Fibroblast of gingiva (primary cell): ENCODE results near the gene TSPAN3.

ENCODE experiments used
- DNase-seq: peaks from one replicate; pipeline ENCODE4 v3.0.0-alpha.2; 2011; ENCODE audit warnings: low read depth

TSPAN3 gene

DNA sequence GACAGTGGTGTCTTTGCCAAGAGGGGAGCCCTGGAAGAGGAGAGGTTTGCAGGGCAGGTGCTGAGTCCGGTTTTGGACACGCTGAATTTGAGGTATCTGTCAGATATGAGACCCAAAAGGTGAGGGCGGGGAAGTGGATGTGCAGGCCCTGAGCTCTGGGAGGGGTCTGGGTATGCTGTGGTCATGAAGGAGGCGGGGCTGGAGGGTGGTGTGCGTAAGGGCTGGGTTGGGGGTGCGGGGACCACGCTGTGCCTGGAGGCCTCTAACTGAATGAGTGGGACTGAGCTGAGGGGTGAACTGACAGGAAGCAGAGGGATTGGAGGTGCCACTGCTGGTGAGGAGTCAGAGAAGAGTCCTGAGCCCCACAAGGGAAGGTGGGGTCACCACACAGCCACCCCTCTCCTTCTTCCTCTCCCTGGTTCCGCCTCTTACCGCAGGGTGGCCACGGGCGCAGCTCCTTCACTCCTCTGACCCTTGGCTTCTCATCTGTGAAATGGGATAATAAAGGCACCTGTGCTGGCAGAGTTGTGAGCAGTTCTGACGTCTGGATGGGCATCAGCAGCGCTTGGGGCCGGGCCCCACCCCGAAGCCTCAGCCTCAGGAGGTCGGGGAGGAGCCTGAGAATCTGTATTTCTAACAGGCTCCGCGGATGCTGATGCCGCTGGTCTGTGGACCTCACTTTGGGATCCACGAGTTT lies 47.2 kb downstream of the TSPAN3 start:
- no peak for DNase-seq

DNA sequence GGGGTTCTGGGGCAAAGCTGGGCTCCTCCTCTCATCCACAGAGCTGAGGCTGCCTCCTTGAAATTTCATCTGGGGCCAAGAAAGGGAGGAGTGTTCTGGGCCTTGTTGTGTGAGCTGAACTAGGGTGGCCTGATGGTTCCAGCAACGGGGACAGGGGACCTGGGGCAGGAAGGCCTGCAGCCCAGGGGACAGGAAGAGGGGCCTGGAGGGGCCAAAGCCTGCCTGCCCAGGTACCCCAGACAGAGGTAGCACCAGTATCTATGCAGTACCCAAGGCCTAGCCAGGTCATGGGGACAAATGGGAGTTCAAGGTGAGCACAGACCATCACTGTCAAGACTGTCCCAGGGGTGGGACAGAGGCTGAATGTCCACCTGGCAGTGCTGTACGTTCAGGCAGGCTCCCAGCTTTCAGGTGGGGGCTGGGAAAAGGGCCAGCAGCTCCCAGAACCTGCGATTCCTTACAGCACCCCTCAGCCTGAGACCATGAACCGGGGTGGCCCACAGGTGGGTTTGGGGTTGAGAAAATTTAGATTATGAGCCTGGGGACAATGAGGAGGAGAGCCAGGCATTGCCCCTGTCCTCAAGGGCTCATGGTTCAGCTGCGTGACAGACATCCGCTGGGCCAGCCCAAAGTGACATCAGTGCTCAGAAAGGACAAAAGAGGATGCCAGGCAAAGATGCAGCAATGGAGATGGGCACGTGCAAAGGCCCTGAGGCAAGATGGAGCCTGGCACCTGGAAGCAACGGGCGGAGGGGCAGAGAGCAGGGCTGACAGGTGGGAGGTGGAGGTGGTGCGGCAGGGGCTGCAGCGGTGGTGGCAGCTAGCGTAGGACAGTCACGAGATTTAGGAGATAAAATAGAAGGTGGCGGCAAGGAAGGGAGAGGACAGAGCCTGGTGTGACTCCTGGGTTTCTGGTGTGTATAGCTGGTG lies 48.0 kb downstream of the TSPAN3 start:
- no peak for DNase-seq

DNA sequence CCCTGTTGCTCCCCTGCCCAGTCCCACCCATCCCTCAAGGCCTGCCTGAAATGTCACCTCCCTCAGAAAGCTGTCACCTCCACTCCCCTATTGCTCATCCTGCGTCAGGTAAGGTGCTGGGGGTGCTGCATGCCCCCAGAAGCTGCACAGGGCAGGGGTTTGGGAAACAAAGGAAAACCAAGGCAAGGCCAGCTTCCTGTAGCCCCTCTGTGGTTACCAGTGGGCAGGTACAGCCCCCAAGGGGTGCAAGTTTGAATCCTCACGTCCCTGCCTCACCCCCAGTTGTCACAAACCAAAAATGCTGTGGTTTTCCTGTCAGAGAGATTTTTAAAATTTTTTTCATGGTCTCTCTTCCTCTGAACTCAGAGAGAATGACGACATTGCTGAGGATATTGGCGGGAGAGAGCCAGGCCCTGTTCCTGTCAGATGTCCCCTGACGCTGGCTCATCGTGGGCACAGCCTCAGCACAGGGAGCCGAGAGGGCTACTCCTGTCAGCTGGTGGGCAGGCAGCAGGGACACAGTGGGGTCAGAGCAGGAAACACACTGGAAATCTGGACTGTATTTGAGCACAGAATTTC lies 49.0 kb downstream of the TSPAN3 start:
- DNase-seq: peak; percentile 21

DNA sequence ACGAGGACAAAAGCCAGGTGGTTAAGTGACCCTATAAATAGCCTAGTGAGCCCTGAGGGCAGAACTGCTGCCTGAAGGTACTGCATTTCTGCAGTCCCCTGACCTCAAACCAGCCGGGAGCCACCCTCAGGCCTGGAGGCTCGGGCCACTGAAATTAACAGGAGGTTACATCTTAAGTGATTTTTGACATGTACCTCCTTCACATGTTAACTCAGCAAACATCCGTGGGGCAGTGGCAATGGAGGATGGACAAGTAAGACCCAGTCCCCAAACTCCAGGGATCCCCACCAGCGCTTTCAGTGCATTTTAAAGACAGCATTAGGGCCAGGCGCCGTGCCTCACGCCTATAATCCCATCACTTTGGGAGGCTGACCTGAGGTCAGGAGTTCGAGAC lies 49.8 kb downstream of the TSPAN3 start:
- DNase-seq: no peak

DNA sequence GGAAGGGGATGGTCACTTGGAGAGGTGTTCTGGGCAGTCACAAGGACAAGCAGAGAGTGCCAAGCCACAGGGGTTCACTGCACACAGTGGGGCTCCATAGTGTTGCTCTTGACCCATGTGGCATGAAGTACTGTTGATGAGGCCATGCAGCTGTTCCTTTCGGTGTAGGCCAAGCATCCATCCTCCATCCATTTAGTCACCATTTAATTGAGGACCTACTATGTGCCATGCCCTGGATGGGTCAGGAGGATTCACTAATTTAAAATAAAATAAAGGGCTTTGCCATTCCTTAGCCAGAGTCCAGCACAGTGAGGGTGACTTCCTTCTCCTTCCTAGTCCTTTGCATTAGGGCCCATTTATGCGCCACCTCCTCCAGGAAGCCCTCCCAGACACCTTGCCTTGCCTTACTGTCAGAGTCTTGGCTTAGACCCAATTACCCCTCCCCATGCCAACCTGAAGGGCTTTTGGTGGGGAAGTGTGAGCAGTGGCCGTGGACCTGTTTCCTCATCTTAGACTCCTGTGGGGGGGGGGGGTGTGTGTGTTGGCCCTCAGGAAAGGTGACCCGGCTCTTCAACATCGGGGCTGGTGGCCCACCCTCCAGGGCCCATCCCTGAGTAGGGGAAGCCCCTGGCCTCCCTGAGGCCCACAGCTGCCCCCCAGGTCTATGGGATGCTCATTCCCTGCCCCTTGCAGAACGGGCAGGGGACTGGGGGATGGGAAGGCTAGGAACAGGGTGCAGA lies 50.4 kb downstream of the TSPAN3 start:
- no peak for DNase-seq

DNA sequence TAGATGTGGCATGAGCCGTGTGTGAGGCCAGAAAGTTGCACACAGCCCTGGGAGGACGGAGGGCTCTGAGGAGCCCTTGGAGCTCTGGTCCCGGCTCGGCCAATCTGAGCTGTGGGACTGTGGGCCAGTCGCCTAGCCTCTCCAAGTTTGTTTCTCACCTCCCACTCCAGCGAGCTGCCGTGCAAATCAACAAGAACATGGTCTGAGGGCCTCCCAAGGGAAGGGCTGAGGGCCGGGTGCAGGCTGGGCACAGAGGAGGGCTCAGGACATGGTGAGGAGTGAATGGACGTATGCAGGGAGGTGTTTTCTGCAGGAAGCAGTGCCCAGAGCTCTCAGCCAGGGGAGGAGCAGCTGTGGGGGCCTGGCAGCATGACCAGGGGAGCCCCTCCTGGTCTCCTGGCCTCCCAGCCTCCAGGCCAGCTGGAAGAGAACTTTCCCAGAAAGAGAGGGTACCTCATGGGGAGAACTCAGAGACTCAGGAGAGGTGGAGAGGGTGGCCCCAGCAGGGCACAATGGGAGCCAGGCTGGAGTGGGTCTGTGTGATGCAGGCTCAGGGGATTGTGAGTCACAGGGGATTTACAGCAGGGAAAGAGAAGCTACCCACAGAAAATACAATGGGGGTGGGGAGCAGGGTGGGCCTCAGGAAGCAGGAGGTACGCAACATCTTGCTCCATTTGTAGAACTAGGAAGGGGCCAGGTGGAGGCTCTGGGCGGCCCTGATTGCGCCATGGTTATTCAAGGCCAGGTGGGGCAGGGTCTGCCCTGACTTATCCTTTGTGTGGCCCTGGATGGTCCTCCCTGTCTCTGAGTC lies 51.2 kb downstream of the TSPAN3 start:
- DNase-seq: no peak

DNA sequence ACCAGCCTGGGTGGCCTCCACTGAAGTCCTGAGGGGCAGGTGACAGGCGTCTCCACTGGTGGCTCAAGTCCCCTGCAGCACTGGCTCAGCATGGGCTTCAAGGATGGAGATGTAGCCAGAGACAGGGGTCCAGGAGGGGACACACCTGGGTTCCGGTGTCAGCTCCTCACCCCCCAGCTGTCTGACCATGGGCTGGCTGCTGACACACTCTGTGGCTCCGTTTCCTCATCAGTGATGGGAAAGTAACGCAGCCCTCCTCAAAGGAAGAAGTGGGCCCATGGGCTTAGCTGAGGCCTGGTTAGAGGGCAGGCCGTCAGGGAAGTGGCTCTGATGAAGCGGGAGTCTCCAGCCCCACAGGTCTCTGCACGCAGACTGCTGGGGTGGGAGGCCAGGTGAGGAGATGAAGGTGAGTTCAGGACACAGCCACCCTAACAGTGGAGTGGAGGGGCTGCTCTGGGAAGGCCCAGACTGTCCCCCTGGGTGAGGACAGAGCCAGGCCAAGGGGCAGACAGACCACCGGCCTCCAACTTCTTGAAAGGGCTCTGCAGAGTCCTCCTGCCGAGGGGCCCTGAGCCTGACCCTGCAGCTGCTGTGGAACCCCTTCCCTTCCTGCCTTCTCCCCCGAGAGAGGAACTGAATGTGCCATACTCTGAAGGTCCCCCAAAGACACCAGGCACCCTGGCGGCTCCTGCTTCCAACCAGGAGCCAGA lies 52.0 kb downstream of the TSPAN3 start:
- no peak for DNase-seq

DNA sequence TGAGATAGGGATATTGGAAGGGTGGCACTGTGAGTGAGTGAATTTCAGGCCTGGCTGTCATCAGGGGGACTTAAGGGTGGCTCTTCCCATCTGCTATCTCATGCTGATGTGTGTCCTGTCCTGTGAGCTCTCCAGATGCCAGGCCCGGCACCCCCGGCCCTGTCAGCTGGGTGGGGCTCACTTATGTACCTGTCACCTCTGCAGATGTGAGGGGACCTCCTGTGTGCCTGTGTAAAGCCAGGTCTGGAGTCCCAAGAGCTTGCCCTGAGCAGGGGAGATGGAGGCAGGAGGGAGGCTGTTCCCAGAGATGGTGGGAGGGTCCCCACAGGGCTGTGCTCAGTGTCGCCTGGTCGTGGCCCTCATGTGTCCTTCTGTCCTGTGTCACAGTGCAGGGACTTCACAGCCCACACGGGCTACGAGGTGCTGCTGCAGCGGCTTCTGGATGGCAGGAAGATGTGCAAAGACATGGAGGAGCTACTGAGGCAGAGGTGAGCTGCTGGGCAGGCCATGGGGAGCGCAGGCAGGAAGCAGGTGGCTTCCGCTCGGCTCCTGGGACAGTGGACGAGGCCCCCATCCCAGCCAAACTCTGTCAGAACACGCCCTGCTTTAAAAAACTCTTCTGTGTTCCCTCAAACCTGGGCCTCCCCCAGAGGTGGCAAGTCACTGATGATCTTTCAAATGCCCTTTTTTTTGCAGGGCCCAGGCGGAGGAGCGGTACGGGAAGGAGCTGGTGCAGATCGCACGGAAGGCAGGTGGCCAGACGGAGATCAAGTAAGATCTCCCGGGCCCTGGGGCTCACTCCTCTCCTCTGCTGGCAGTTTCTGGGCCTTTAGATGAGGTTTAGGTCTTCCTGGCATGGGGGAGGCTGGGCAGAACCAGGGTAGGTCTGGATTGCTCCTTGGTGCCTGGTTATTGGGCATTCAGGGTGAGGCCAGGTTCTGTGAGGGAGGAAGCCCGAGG lies 52.9 kb downstream of the TSPAN3 start:
- no peak for DNase-seq

DNA sequence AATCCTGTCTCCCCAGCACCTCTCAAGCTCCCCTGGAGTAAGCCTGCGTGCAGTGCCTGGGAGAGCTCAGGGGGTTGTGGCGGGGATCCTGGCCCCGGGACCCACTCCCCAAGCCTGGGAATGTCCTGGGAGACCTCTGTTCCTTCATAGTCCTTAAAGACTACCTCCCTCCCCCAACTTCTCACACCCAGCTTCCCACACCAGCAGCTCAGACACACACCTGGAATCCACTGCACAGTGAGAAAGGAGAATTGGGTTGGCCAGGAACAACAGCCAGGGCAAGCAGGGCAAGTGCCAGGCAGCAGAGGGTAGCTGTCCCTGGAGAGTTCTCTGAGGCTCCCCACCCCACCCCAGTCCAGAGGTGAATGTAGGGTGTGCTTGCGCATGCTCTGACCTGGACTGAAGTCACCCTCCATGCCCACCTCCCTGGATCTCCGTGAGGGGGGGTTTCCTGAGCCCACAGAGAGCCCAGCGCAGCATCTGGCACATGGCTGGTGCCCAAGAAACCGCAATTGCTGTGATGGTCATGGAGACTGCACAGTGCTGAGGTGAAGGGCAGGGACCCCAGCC lies 53.7 kb downstream of the TSPAN3 start:
- no peak for DNase-seq

DNA sequence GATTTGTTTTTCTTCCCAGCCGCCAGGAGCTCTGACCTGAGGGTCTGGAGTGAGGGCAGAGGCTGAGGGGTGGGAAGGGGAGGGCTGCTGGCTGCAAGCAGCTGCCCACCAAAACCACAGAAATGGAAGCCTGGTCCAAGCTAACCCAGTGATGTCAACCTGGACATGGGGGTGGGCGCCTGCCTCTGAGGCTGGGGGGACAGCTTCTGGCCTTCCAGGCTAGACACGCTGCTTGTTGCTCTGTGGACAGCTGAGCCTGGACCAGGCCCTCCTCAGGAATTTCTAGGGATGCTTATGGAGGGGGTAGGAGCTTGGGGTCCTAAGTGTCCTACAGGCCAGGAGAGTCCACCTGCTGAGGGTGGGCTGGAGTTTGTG lies 54.6 kb downstream of the TSPAN3 start:
- no peak for DNase-seq

DNA sequence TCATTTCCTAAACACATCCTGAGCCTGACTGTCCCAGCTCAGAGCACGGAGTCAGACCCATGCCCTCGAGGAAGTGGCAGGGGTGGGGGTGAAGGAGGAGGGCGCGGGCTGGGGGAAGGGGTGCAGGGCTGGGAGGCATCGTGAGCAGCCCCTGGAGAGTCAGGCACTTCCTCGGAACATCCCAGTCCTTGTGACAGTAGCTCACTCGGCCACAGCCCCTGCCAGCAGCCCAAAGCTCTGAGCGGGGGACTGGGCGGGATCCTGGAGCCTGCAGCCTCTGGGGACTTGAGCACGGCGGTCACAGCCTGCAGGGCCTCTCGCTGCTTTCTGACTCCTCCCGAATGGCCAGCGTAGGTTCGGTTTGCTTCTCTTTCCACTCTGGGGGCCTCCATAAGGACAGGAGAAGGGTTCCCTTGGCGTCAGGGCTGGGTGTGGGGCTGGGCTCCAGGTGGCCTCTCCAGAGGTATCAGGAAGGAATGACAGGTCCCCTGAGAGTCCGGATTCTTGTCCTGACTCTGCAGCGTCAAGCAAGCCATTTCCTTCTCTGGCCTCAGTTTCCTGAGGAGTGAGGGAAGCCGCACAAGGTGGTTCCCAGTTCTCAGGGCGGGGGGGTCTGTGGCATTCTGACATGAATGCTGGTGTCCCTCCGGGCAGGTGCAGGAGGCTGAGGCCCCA lies 55.1 kb downstream of the TSPAN3 start:
- no peak for DNase-seq

DNA sequence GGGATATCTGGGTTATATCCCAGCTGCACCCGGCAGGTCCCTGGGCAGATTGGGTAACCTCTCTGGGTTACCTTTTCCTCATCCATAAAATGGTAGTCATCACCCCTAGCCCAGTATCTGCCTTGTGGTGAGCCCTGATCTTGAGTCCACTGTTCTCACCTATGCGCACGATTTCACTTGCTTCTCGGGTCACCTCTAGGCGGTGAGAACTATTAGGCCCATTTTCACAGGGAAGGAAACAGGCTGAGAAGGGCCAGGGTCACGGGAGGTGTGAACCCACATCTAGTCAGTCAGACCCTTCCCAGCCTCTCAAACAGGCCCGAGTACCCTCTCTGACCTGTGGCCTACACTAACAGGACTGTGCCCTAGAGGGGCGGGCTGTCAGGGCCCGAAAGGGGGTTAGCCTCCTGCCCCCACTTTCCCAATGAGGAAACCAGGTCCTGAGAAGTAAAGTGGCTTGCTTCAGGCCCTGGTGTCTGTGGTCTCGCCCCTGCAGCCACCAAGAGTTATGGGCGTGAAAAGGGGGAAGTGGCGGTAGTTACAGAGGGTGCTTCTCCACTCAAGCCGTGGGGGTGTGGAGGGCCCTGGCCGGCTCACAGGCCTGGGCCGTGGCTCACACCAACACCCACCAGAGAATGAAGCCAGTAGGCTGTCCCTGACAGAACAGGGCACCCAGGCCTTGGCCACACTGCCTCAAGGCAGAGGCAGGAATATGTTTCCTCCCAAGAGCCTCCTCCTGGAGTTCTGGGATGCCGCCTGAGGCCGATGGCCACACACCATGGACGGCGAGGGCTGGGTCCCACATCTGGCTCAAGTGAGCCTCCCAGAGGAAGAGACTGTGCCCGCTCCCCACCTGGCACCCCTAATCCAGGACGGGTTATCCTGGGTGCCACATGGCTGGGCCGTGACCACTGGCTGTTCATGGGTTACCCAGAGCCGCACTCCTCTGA lies 56.5 kb downstream of the TSPAN3 start:
- no peak for DNase-seq

DNA sequence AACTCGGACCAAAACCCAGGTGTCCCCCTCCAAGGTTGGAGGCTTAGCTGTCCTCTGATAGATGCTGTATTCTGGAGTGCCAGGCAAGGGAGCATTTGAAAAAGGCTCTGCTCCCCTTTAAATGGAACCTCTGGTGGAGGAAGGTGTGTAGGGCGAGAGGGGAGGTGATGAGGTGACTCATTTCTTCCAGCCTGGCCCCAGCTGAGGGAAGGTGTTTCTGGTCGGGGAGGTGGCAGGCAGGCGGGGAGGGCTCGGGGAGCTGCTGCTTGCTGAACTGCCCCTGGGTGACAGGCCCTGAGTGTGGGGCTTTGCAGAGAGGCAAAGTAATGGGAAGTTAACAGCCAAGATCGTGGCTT lies 57.2 kb downstream of the TSPAN3 start:
- no peak for DNase-seq

DNA sequence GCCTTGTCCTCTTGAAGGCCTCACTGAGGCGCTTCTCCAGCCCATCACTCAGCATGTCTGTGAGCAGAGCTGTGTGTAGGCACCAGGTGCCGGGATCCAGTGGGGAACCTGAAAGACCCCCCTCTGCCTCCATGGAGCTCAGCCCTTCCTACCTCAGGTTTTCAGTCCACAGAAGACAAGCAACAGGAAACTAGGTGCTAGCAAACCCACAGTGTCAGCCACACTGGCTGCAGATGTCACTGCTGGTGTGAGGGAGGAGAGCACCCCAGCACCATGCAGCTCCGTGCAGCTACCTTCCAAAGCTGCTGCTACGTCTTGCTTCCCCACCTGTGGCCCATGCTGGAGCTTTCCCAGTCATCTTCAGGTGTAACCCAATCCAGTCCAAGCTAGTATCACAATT lies 58.0 kb downstream of the TSPAN3 start:
- DNase-seq: no peak

DNA sequence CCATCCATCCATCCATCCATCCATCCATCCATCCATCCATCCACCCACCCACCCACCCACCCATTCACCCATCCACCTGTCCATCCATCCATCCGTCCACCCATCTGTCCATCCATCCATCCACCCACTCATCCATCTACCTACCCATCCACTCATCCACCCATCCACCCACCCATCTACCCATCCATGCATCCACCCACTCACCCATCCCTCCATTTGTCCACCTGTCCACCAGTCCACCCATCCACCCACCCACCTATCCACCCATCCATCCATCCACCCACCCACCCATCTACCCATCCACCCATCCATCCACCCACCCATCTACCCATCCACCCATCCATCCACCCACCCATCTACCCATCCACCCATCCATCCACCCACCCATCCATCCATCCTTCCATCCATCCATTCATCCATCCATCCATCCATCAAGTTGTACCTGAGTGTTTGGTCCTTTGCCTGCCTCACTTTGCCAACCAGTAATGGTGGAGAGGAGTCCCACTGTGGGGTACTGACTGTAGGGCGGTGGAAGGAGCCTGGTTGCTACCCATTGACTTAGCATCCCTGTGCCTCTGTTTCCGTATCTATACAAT lies 58.7 kb downstream of the TSPAN3 start:
- no peak for DNase-seq

DNA sequence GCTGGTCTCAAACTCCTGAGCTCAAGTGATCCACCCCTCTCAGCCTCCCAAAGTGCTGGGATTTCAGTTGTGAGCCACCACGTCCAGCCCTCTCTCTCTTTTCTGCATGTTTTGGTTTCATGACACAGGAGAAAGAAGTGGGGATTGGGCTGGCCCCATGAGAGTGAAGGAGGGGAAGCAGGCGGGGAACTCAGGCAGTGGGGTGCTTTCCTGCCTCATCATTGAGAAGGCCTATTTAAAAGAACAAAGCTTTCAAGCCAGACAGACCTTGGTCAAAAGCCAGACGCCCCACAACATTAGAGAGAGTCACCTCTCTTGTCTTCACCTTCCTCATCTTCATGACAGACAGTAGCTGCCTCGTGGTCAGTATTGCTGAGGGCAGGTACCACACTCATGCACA lies 60.1 kb downstream of the TSPAN3 start:
- no peak for DNase-seq

DNA sequence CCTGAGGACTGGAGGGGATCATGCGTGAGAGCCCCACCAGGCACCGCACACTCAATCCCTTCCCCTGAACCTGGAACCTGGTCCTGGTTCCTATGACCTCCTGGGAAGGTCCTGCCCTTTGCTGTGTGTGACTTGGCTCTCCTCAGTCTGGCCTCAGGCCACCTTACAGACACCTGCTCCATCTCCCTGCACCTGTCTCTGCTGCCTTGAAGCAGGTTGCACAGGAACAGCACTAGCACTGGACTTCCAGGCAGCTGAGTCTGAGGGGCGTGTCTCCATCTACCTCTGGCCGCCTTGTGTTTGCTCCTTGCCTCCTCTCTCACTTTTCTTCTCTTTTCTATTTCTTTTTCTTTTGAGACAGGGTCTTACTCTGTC lies 60.6 kb downstream of the TSPAN3 start:
- DNase-seq: no peak
